BLaER1 treated with 17β-estradiol and CSF1 and Interleukin-3, amounts not matched to agents 10 nM and 100 nM (cell line): ENCODE measurements around the gene NAGS.

Experiments used
- H3K27ac ChIP-seq, 11 experiments: shearing (Covaris generic); formaldehyde crosslinking; 2 replicates each; pipeline ENCODE4 v1.8.1; 2022
- H3K27me3 ChIP-seq, 11 experiments: shearing (Covaris generic); formaldehyde crosslinking; 2 replicates each; pipeline ENCODE4 v1.8.1; 2022
- H3K36me3 ChIP-seq, 11 experiments: shearing (Covaris generic); formaldehyde crosslinking; 2 replicates each; pipeline ENCODE4 v1.8.1; 2022
- H3K4me1 ChIP-seq, 10 experiments: shearing (Covaris generic); formaldehyde crosslinking; 2 replicates each; pipeline ENCODE4 v1.8.1; 2022
- H3K4me2 ChIP-seq, 11 experiments: shearing (Covaris generic); formaldehyde crosslinking; 2 replicates each; pipeline ENCODE4 v1.8.1; 2022
- H3K4me3 ChIP-seq, 10 experiments: shearing (Covaris generic); formaldehyde crosslinking; 2 replicates each; pipeline ENCODE4 v1.8.1; 2022
- H3K9ac ChIP-seq, 11 experiments: shearing (Covaris generic); formaldehyde crosslinking; 2 replicates each; pipeline ENCODE4 v1.8.1; 2022
- H3K9me3 ChIP-seq, 11 experiments: shearing (Covaris generic); formaldehyde crosslinking; replicated peaks in 1 of 11; 2 replicates each; pipeline ENCODE4 v1.8.1; 2022
- H4K20me1 ChIP-seq, 11 experiments: shearing (Covaris generic); formaldehyde crosslinking; 2 replicates each; pipeline ENCODE4 v1.8.1; 2022
- Cebpa-rat ChIP-seq, 11 experiments: shearing (Covaris generic); IDR thresholded peaks; 2 replicates each; pipeline ENCODE4 v1.8.1; 2022

NAGS gene

DNA sequence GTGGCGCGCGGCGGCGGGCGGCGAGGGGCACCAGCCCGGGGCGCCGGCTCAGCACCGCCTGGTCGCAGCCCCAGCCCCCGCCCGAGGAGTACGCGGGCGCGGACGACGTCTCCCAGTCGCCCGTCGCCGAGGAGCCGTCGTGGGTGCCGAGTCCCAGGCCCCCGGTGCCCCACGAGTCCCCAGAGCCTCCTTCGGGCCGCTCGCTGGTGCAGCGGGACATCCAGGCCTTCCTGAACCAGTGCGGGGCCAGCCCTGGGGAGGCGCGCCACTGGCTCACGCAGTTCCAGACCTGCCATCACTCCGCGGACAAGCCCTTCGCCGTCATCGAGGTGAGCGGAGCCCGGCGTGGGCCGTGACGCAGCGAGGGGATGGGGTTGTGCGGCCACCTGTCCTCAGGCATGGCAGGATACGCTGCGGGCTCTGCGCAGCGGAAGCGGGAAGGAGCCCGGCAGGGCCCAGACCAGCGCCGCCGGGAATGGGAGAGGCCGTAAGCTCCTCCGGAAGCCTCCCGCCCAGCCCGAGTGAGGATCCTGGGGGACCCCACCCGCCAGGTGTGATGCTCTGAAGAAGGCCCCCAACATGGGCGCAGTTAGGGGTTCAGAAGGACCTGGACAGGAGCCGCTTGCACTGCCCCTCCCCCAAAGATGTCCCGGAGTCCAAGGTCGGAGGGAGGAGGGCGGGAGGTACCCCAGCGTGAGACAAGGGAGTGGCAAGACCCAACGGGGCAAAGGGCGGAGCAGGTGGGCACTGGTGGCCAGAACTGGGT, 522 bp downstream of the NAGS start:
- H3K36me3 ChIP-seq = peaks cover 0 to 6% (median 5%) of the 10 kb centered on the region in 11 experiments; a peak in 6 of 22 replicates
- peak overlapping the region in 3 of 11 experiments; percentile 2 to 29 (median 28); a peak in 4 of 22 replicates for H3K4me2 ChIP-seq
- no peak overlapping the region for H3K27ac ChIP-seq
- H4K20me1 ChIP-seq = peaks cover 0 to 25% (median 15%) of the 10 kb centered on the region in 11 experiments; a peak in 15 of 22 replicates
- H3K27me3 ChIP-seq = peaks cover 44 to 74% (median 62%) of the 10 kb centered on the region in 11 experiments
- H3K9ac ChIP-seq = no peak overlapping the region
- H3K4me1 ChIP-seq = peaks cover 26 to 65% (median 42%) of the 10 kb centered on the region in 10 experiments
- TF ChIP-seq Cebpa-rat (IDR thresholded peaks at IDR 0.05) = no peak
- peak overlapping the region in 1 of 10 experiments; percentile 44; a peak in 1 of 20 replicates for H3K4me3 ChIP-seq
- H3K9me3 ChIP-seq = no peaks in the 10 kb centered on the region

DNA sequence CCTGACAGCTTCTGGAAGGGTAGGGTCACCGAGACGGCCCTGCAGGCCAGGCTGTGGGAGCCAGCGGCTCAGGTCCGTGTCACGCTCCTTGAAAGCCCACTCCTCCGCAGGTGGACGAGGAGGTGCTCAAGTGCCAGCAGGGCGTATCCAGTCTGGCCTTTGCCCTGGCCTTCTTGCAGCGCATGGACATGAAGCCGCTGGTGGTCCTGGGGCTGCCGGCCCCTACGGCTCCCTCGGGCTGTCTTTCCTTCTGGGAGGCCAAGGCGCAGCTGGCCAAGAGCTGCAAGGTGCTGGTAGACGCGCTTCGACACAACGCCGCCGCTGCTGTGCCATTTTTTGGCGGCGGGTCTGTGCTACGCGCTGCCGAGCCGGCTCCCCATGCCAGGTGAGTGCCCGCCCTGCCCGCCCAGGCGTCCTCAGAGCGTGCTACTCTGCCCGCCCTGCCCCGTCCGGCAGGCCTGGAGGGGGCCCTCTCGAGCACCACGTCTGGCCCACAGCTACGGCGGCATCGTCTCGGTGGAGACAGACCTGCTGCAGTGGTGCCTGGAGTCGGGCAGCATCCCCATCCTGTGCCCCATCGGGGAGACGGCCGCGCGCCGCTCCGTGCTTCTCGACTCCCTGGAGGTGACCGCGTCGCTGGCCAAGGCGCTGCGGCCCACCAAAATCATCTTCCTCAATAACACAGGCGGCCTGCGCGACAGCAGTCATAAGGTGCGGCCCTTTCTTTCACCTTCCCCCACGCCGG, 1.3 kb downstream of the NAGS start:
- no peak for TF ChIP-seq Cebpa-rat (IDR thresholded peaks at IDR 0.05)
- peaks cover 0 to 25% (median 15%) of the 10 kb centered on the region in 11 experiments; a peak in 15 of 22 replicates for H4K20me1 ChIP-seq
- peaks cover 29 to 70% (median 44%) of the 10 kb centered on the region in 10 experiments for H3K4me1 ChIP-seq
- peak overlapping the region; percentile 60 to 84 (median 73); a peak in 18 of 20 replicates for H3K4me3 ChIP-seq
- peak overlapping the region in 1 of 11 experiments; percentile 53; a peak in 2 of 22 replicates for H3K27ac ChIP-seq
- H3K4me2 ChIP-seq = peak overlapping the region; percentile 82 to 100 (median 100)
- peaks cover 0 to 13% (median 6%) of the 10 kb centered on the region in 11 experiments; a peak in 10 of 22 replicates for H3K36me3 ChIP-seq
- H3K9me3 ChIP-seq = no peaks in the 10 kb centered on the region
- peaks cover 44 to 74% (median 62%) of the 10 kb centered on the region in 11 experiments for H3K27me3 ChIP-seq
- H3K9ac ChIP-seq = peak overlapping the region in 9 of 11 experiments; percentile 2 to 77 (median 51); a peak in 8 of 22 replicates

DNA sequence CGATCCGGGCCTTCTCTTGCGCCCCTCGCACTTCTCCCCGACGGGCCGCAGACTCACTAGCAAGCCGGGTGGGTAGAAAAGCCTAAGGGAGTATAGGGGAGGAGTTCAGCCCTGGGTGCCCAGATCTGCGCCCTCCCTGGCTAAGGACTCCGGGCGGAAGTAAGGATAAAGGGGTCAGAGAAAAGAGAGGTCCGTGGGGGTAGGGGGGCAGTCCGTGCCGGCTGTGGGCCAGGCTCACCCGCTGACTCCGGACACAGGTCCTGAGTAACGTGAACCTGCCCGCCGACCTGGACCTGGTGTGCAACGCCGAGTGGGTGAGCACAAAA, 1.8 kb downstream of the NAGS start:
- peak overlapping the region in 2 of 11 experiments; percentile 19 to 53; a peak in 3 of 22 replicates for H3K27ac ChIP-seq
- peaks cover 35 to 75% (median 50%) of the 10 kb centered on the region in 10 experiments for H3K4me1 ChIP-seq
- peaks cover under 1 to 16% (median 6%) of the 10 kb centered on the region in 11 experiments; a peak in 12 of 22 replicates for H3K36me3 ChIP-seq
- peaks cover 44 to 72% (median 62%) of the 10 kb centered on the region in 11 experiments for H3K27me3 ChIP-seq
- peak overlapping the region; percentile 2 to 77 (median 43); a peak in 15 of 22 replicates for H3K9ac ChIP-seq
- TF ChIP-seq Cebpa-rat (IDR thresholded peaks at IDR 0.05) = no peak
- peak overlapping the region; percentile 82 to 100 (median 100) for H3K4me2 ChIP-seq
- H3K4me3 ChIP-seq = peak overlapping the region; percentile 60 to 84 (median 73)
- H4K20me1 ChIP-seq = peaks cover 0 to 25% (median 15%) of the 10 kb centered on the region in 11 experiments; a peak in 15 of 22 replicates
- no peaks in the 10 kb centered on the region for H3K9me3 ChIP-seq

DNA sequence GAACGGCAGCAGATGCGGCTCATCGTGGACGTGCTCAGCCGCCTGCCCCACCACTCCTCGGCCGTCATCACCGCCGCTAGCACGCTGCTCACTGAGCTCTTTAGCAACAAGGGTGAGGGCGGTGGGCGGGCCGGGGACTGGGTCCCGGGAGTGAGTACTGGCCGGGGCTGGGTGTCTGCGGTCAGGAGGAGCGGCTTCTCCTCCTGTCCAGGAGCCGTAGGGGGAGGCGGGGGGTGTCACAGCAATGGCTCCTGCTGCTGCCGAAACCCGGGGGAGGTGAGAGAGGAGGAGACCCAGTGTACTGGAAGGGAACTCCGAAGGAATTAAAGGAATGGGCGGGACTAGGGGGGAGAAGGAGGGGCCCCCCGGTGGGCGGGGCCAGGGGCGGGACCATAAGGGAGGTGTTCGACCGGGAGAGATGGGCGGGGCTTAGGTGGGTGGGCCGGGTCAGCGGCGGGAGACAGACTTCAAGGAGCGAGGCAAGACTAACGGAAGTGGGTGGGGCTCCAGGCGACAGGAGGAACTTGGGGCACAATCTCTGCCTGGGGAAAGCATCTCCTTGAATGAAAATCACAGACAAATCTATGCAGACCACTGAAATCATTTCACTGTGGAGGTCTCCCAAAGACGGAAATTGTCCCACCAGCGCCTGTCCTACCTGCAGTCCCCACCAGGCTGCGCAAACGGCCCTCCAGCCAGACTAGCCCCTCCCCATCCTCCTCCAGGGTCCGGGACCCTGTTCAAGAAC, 2.4 kb downstream of the NAGS start:
- no peak for TF ChIP-seq Cebpa-rat (IDR thresholded peaks at IDR 0.05)
- Histone ChIP-seq H3K9ac (peak overlapping the region; percentile 63 to 79 (median 76)), H3K27ac (peak overlapping the region in 9 of 11 experiments; percentile 23 to 70 (median 51); a peak in 17 of 22 replicates), H3K36me3 (peaks cover 5 to 21% (median 10%) of the 10 kb centered on the region in 11 experiments; a peak in 14 of 22 replicates), H3K9me3 (no peaks in the 10 kb centered on the region), H3K27me3 (peaks cover 44 to 67% (median 60%) of the 10 kb centered on the region in 11 experiments), H3K4me2 (peak overlapping the region; percentile 94 to 100 (median 100)), H4K20me1 (peaks cover 0 to 25% (median 15%) of the 10 kb centered on the region in 11 experiments; a peak in 15 of 22 replicates), H3K4me3 (peak overlapping the region; percentile 60 to 84 (median 73)), H3K4me1 (peaks cover 39 to 79% (median 55%) of the 10 kb centered on the region in 10 experiments)

DNA sequence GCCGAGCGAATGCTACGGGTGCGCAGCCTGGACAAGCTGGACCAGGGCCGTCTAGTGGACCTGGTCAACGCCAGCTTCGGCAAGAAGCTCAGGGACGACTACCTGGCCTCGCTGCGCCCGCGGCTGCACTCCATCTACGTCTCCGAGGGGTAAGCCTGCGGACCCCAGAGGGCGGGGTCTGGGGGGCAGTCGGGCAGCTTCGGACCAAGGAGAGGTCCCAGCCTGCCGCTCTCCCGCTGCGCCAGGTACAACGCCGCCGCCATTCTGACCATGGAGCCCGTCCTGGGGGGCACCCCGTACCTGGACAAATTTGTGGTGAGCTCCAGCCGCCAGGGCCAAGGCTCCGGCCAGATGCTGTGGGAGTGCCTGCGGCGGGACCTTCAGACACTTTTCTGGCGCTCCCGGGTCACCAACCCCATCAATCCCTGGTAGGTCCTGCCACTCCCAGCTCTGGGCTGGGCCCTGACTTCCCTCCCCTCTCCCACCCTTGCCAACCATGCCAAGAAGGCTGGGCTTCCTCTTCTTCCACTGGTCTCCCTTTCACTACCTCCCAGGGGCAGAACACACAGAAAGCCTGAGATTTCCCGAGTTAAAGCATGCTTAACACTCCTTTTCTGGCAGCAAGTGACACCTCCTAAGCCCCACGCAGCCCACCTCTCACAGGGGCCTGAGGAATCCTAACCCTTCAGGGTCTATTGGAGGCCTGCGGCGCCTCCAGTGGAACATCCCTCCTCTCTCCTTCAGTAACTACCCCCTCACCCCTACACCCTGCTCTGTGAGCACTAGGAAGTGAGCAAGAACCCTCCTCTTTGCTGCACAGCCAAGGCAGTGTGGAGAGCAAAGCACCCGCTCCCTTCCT, 3.2 kb downstream of the NAGS start:
- Histone ChIP-seq H3K4me3 (peak overlapping the region; percentile 60 to 84 (median 73)), H3K27ac (peak overlapping the region in 9 of 11 experiments; percentile 23 to 70 (median 51); a peak in 18 of 22 replicates), H3K4me1 (peaks cover 46 to 79% (median 60%) of the 10 kb centered on the region in 10 experiments), H3K27me3 (peaks cover 39 to 59% (median 52%) of the 10 kb centered on the region in 11 experiments), H4K20me1 (peaks cover 0 to 25% (median 15%) of the 10 kb centered on the region in 11 experiments; a peak in 15 of 22 replicates), H3K36me3 (peaks cover 5 to 29% (median 17%) of the 10 kb centered on the region in 11 experiments; a peak in 14 of 22 replicates), H3K9me3 (no peaks in the 10 kb centered on the region), H3K9ac (peak overlapping the region; percentile 63 to 79 (median 76)), H3K4me2 (peak overlapping the region; percentile 94 to 100 (median 100))
- TF ChIP-seq Cebpa-rat (IDR thresholded peaks at IDR 0.05) = no peak

DNA sequence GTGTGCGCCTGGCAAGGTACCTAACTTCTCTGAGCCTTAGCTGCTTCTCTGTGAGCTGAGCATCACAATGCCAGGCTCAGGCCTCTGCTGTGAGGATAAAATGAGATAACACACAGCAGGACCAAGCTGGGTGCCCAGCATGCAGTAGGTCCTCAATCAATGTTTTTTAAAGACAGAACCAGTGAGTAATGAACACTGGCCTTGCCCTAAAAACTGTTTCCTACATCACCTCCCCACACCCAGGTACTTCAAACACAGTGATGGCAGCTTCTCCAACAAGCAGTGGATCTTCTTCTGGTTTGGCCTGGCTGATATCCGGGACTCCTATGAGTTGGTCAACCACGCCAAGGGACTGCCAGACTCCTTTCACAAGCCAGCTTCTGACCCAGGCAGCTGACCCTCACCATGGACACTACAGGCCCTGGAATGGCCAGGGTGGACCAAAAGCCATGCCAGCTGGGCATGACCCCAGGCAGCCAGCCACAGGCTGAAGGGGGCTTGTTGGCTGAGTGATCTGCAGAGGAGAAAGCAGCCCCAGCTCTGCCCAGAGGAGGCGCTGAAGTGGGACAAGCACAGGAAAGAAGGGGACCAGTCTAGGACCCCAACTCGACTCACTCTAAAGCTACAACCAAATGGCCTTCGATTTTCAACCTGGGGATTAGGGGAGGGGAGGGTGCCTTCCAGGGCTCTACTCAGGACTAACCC, 3.9 kb downstream of the NAGS start:
- H3K27me3 ChIP-seq = peaks cover 33 to 51% (median 44%) of the 10 kb centered on the region in 11 experiments
- peak overlapping the region; percentile 94 to 100 (median 100) for H3K4me2 ChIP-seq
- TF ChIP-seq Cebpa-rat (IDR thresholded peaks at IDR 0.05) = no peak
- peak overlapping the region; percentile 63 to 79 (median 76); a peak in 18 of 22 replicates for H3K9ac ChIP-seq
- H3K9me3 ChIP-seq = no peaks in the 10 kb centered on the region
- peaks cover 5 to 35% (median 23%) of the 10 kb centered on the region in 11 experiments; a peak in 15 of 22 replicates for H3K36me3 ChIP-seq
- peaks cover 0 to 25% (median 15%) of the 10 kb centered on the region in 11 experiments; a peak in 15 of 22 replicates for H4K20me1 ChIP-seq
- H3K4me3 ChIP-seq = peak overlapping the region; percentile 60 to 84 (median 73); a peak in 15 of 20 replicates
- peak overlapping the region in 4 of 11 experiments; percentile 37 to 64 (median 55); a peak in 7 of 22 replicates for H3K27ac ChIP-seq
- H3K4me1 ChIP-seq = peaks cover 47 to 78% (median 61%) of the 10 kb centered on the region in 10 experiments
